ENCODE data around the gene KANSL1. TPM values are rescaled to one million over a fixed set of nuclear protein-coding genes. Genes with fewer than 3 reads are reported as not detected.
"Not testable (repeated sequence)": the region's sequence is repeated elsewhere in the genome, so short reads cannot be mapped to it uniquely, and the experiment has no call there.

KANSL1 gene
- polyA plus RNA-seq, 3 donors, result 3.1 to 31.9 (median 4.6) TPM

- Mint-ChIP-seq H3K27me3 (ENCODE audit: low read depth in 3 of 3) (peaks cover 0 to 2% (median 0%) of the 10 kb centered on the region in 3 donors), H3K9me3 (no peaks in the 10 kb centered on the region), H3K36me3 (peaks cover 0 to 4% of the 10 kb centered on the region in 2 donors), H3K4me3 (no peak overlapping the region), H3K4me1 (peaks cover 16% of the 10 kb centered on the region), H3K27ac (peak overlapping the region in 1 of 7 donors; percentile 6)
- H3K9me3 ChIP-seq (replicated peaks in 1 of 2; ENCODE audit: control insufficient read depth in 1 of 2, insufficient read depth in 1 of 2, low read length in 2 of 2), result no peaks in the 10 kb centered on the region
- H3K27ac ChIP-seq (ENCODE audit: low read depth in 1 of 2, low read length in 2 of 2), result peak overlapping the region in 1 of 2 donors; percentile 12
- peaks cover 100% of the 10 kb centered on the region for H3K79me2 ChIP-seq (ENCODE audit: insufficient read depth, low read length)
- DNase-seq, result no peak
- intact Hi-C loops (cut with micrococcal nuclease), result no loop called here
- H3K36me3 ChIP-seq (replicated peaks in 1 of 2; ENCODE audit: control insufficient read depth in 1 of 2, insufficient read depth in 2 of 2, low read length in 2 of 2), result no peaks in the 10 kb centered on the region
- TF ChIP-seq, protein P1, sequence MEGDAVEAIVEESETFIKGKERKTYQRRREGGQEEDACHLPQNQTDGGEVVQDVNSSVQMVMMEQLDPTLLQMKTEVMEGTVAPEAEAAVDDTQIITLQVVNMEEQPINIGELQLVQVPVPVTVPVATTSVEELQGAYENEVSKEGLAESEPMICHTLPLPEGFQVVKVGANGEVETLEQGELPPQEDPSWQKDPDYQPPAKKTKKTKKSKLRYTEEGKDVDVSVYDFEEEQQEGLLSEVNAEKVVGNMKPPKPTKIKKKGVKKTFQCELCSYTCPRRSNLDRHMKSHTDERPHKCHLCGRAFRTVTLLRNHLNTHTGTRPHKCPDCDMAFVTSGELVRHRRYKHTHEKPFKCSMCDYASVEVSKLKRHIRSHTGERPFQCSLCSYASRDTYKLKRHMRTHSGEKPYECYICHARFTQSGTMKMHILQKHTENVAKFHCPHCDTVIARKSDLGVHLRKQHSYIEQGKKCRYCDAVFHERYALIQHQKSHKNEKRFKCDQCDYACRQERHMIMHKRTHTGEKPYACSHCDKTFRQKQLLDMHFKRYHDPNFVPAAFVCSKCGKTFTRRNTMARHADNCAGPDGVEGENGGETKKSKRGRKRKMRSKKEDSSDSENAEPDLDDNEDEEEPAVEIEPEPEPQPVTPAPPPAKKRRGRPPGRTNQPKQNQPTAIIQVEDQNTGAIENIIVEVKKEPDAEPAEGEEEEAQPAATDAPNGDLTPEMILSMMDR (IDR thresholded peaks at IDR 0.05), result no peak
- no peaks in the 10 kb centered on the region for H3K4me1 ChIP-seq (ENCODE audit: control insufficient read depth in 1 of 2, insufficient read depth in 2 of 2, low read length in 2 of 2)
- H4K20me1 ChIP-seq (ENCODE audit: insufficient read depth, low read length), result peaks cover 100% of the 10 kb centered on the region
- no peak overlapping the region for H3K4me2 ChIP-seq (replicated peaks; ENCODE audit: extremely low read depth, low read length, poor library complexity, severe bottlenecking)
- no CpG with 5 or more reads among the region's 3 CpGs for WGBS (ENCODE audit: insufficient coverage)
- H2AFZ ChIP-seq (ENCODE audit: insufficient read depth, low read depth, low read length, poor library complexity, severe bottlenecking), result no peak overlapping the region
- no peak overlapping the region for H3K4me3 ChIP-seq (replicated peaks in 1 of 3; ENCODE audit: low read depth in 2 of 3, low read length in 3 of 3)
- no peak overlapping the region for H3K9ac ChIP-seq (ENCODE audit: insufficient read depth, low read length, poor library complexity, severe bottlenecking)
- H3K27me3 ChIP-seq (ENCODE audit: control insufficient read depth in 2 of 2, insufficient read depth in 2 of 2, low read length in 2 of 2), result no peaks in the 10 kb centered on the region
Measured at GRCh38 chr17:46117117-46117516, 76.1 kb downstream of the KANSL1 start.

DNA sequence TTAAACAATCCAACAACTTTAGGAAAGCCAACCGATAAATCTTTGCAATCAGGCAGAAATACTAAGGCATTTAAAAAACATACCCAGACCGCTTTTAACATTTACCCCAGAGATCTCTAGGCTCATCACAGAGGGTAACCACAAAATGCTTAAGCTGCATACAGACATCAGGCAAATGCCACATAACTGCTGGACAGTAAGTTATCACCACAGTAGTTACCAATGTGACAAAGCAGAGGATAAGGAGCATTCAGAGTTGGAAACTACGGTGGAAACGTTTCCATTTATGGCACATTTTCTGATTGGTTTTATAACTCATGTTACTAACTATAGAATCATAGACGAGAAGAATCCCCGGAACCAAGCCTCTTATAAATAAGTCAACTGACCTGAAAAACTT lies 77.5 kb downstream of the KANSL1 start:
- no peak overlapping the region for H3K4me2 ChIP-seq (replicated peaks; ENCODE audit: extremely low read depth, low read length, poor library complexity, severe bottlenecking)
- no peaks in the 10 kb centered on the region for H3K9me3 ChIP-seq (replicated peaks in 1 of 2; ENCODE audit: control insufficient read depth in 1 of 2, insufficient read depth in 1 of 2, low read length in 2 of 2)
- Mint-ChIP-seq H3K27me3 (ENCODE audit: low read depth in 3 of 3) (peaks cover 0 to 2% (median 0%) of the 10 kb centered on the region in 3 donors), H3K9me3 (no peaks in the 10 kb centered on the region), H3K4me3 (no peak overlapping the region), H3K4me1 (peaks cover 12% of the 10 kb centered on the region), H3K27ac (no peak overlapping the region), H3K36me3 (peaks cover 0 to 7% of the 10 kb centered on the region in 2 donors)
- H3K79me2 ChIP-seq (ENCODE audit: insufficient read depth, low read length), result peaks cover 100% of the 10 kb centered on the region
- TF ChIP-seq, protein P1 (IDR thresholded peaks at IDR 0.05), result no peak
- no peaks in the 10 kb centered on the region for H3K36me3 ChIP-seq (replicated peaks in 1 of 2; ENCODE audit: control insufficient read depth in 1 of 2, insufficient read depth in 2 of 2, low read length in 2 of 2)
- peaks cover 100% of the 10 kb centered on the region for H4K20me1 ChIP-seq (ENCODE audit: insufficient read depth, low read length)
- no peak overlapping the region for H2AFZ ChIP-seq (ENCODE audit: insufficient read depth, low read depth, low read length, poor library complexity, severe bottlenecking)
- H3K27me3 ChIP-seq (ENCODE audit: control insufficient read depth in 2 of 2, insufficient read depth in 2 of 2, low read length in 2 of 2), result no peaks in the 10 kb centered on the region
- no peak overlapping the region for H3K9ac ChIP-seq (ENCODE audit: insufficient read depth, low read length, poor library complexity, severe bottlenecking)
- no peaks in the 10 kb centered on the region for H3K4me1 ChIP-seq (ENCODE audit: control insufficient read depth in 1 of 2, insufficient read depth in 2 of 2, low read length in 2 of 2)
- WGBS (ENCODE audit: insufficient coverage), result 83% methylated on average over 1 of the region's 6 CpGs
- H3K4me3 ChIP-seq (replicated peaks in 1 of 3; ENCODE audit: low read depth in 2 of 3, low read length in 3 of 3), result no peak overlapping the region
- no peak overlapping the region for H3K27ac ChIP-seq (ENCODE audit: low read depth in 1 of 2, low read length in 2 of 2)
- intact Hi-C loops (cut with micrococcal nuclease), result no loop called here
- DNase-seq, result no peak

DNA sequence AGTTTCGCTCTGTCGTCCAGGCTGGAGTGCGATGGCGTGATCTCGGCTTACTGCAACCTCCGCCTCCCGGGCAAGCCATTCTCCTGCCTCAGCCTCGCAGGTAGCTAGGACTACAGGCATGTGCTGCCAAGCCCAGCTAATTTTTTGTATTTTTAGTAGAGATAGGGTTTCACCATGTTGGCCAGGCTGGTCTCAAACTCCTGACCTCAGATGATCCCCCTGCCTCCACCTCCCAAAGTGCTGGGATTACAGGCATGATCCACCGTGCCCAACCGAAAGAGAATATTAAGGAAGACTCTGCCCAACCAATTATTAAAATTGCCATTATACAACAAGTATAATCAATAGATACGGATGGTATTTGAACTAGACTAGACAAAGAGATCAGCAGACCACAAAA lies 82.0 kb downstream of the KANSL1 start:
- H3K27me3 Mint-ChIP-seq (ENCODE audit: low read depth in 3 of 3); H2AFZ ChIP-seq (ENCODE audit: insufficient read depth, low read depth, low read length, poor library complexity, severe bottlenecking); H3K4me3 ChIP-seq (replicated peaks in 1 of 3; ENCODE audit: low read depth in 2 of 3, low read length in 3 of 3); H3K27me3 ChIP-seq (ENCODE audit: control insufficient read depth in 2 of 2, insufficient read depth in 2 of 2, low read length in 2 of 2); H3K9me3 Mint-ChIP-seq; H3K36me3 Mint-ChIP-seq; intact Hi-C loops (cut with micrococcal nuclease); H3K9me3 ChIP-seq (replicated peaks in 1 of 2; ENCODE audit: control insufficient read depth in 1 of 2, insufficient read depth in 1 of 2, low read length in 2 of 2); H3K27ac ChIP-seq (ENCODE audit: low read depth in 1 of 2, low read length in 2 of 2); DNase-seq; H3K9ac ChIP-seq (ENCODE audit: insufficient read depth, low read length, poor library complexity, severe bottlenecking); H3K4me3 Mint-ChIP-seq; H3K4me2 ChIP-seq (replicated peaks; ENCODE audit: extremely low read depth, low read length, poor library complexity, severe bottlenecking); H3K36me3 ChIP-seq (replicated peaks in 1 of 2; ENCODE audit: control insufficient read depth in 1 of 2, insufficient read depth in 2 of 2, low read length in 2 of 2): not testable (repeated sequence)
- 100% methylated on average over 5 of the region's 11 CpGs for WGBS (ENCODE audit: insufficient coverage)
- peak overlapping the region in 1 of 7 donors; percentile 16 for H3K27ac Mint-ChIP-seq
- peaks cover 50% of the 10 kb centered on the region for H3K4me1 Mint-ChIP-seq
- peaks cover 16 to 17% of the 10 kb centered on the region in 2 donors for H3K4me1 ChIP-seq (ENCODE audit: control insufficient read depth in 1 of 2, insufficient read depth in 2 of 2, low read length in 2 of 2)
- H3K79me2 ChIP-seq (ENCODE audit: insufficient read depth, low read length), result peaks cover 100% of the 10 kb centered on the region
- peaks cover 100% of the 10 kb centered on the region for H4K20me1 ChIP-seq (ENCODE audit: insufficient read depth, low read length)

Data from CD14-positive monocyte (primary cell).